HG02938 (cell line): Measurements from ENCODE around the gene TBATA.

ENCODE experiments used
- ATAC-seq: cut with Tn5 transposase; IDR thresholded peaks from one replicate; pipeline ENCODE4 v1.9.1; 2021; ENCODE audit warnings: mild to moderate bottlenecking, moderate library complexity; ENCODE audit not compliant: unreplicated experiment

The TBATA gene

DNA sequence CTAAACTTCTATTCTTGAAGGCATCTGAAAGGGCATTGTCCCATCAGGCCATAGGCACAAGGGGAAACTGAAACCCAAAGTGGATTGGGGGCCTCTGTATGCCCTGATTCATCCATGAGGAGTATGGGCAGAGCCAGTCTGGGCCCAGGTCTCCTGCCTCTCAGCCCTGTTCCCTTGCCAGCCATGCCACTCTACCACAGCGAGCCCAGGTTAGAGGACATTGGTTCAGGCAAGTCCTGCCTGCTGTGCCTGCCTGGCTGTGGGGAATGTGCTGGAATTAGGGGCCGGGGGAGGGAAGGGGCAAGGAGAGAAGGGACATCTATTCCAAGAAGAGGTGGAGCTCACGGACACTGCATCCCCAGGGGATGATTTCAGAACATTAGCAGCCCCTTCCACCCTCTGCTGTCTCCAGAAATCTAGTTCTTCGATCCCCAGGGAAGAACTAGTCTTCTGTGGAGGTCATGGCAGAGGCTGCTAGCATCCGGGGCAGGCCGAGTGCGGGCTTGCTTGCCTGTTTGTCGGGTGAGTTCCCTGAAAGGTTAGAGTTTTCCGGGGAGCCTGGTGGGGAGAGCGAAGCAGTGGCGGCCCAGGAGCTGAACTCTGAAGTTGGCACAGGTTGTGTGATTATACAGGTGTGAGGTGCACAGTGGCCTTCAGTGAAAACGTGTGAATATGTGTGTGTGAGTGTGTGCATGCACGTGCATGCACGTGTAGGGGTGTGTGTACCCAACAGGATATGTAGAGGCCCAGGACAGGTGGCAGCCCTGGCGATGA, 37.8 kb downstream of the TBATA start:
- ATAC-seq = no peak

DNA sequence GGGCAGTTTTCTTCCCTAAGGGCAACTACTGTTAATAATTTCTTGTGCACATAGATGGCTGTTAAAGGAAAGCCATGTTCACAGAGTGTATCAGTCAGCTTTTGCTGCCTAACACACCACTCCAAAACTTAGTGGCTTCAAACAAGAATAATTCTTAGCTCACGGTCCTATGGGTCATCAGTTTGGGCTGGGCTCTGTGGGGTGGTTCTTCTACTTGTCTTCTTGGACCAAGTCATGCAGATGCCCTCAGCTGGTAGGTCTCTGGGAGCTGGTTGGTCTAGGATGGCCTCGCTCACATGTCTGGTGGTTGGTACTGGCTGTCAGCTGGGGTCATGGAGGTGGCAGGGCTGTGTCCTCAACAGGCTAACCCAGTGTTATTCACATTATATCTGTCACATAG, 39.6 kb downstream of the TBATA start:
- ATAC-seq = no peak

DNA sequence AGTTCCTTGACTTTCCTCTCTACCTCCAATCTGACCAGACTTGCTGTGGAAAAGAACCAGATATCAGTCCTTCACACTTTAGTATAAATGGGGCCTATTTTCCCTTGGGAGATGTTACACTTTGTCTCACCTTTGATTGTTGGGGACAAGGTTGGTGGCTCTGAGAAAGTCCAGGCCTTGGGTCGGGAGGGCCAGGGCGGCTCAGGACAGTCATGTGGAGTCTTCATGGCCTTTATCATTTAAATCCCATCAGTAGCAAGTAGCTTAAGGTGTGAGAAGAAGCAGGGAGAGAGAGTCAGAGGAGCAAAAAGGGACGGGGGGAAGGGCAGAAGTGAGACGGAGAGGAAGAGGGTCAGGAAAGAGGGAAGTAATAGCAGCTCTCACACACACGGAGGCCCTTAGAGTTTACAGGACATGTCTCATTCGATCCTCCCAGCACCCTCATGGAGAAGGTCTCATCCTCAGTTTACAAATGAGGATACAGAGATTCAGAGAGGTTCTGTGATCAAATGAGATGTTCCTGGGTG, 40.5 kb downstream of the TBATA start:
- ATAC-seq = no peak

DNA sequence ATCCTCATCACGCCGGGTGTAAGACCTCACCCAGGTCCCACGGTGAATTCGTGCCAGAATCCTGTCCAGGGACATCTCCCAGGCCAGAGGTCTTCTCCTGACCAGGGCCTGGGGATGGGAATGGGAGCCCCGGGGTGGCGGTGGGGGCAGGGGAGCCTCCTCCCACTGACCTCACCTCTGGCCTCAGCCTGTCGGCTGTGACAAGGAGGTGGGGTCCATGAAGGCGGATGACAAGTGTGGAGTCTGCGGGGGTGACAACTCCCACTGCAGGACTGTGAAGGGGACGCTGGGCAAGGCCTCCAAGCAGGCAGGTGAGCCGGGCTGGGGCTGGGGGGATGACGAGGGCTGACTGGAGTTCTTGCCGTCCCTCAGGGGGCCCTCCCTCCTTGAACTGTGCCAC, 41.3 kb downstream of the TBATA start:
- ATAC-seq = no peak

- no peak for ATAC-seq
Measured at GRCh38 chr10:70743430-70743788, 41.8 kb downstream of the TBATA start.

DNA sequence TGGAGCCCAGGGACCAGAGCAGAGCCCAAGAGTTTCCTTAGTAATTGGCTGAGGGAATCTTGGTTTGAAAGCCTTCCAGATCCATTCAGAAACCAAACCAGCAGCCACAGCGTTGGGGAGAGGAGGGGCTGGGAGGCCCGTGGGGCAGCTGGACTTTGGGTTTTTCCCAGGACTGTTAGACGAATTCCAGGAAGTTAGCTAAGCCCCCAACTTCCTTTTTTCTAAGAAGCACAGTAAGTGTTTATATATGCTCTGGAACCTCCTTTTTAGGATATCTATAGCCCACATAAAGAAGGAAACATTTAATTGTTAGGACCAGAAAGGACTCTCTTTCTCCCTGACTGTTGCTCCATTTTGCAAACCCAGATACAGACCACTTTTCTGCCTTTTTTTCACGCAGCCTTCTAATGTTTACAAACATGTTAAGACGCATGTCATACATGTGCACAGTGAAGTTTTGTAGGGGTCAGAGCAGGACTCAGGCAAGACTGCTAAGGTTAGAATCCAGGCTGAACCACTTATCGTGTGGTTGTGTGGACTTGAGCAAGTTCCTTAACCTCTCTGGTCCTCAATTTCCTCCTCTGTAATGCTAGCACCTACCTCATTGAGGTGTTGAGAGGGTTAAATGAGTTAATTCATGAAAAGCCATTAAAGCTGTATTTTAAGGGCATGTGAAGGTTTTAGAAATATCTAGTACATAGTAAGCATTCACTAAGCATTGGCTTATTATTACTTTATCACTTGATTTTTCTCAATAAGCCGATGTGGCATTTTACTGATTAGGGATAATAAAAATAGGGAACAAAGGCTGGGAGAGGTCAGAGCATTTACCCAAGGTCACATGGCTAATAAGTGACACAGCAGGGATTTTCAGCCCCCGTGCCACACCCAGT, 42.4 kb downstream of the TBATA start:
- ATAC-seq = no peak

- ATAC-seq = no peak
Measured at GRCh38 chr10:70740406-70741288, 44.5 kb downstream of the TBATA start.

DNA sequence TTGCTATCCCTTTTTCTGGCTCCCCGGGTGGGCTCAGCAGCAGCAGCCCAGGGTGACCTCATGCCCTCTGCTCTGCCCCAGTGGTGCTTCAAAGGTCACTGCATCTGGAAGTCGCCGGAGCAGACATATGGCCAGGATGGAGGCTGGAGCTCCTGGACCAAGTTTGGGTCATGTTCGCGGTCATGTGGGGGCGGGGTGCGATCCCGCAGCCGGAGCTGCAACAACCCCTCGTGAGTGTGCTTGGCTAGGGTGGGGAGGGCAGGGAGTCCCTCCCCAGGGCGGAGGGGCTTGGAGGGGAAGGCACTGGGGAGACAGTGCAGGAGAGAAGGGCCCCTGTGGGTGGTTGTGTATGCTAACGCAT, 46.4 kb downstream of the TBATA start:
- ATAC-seq = no peak

DNA sequence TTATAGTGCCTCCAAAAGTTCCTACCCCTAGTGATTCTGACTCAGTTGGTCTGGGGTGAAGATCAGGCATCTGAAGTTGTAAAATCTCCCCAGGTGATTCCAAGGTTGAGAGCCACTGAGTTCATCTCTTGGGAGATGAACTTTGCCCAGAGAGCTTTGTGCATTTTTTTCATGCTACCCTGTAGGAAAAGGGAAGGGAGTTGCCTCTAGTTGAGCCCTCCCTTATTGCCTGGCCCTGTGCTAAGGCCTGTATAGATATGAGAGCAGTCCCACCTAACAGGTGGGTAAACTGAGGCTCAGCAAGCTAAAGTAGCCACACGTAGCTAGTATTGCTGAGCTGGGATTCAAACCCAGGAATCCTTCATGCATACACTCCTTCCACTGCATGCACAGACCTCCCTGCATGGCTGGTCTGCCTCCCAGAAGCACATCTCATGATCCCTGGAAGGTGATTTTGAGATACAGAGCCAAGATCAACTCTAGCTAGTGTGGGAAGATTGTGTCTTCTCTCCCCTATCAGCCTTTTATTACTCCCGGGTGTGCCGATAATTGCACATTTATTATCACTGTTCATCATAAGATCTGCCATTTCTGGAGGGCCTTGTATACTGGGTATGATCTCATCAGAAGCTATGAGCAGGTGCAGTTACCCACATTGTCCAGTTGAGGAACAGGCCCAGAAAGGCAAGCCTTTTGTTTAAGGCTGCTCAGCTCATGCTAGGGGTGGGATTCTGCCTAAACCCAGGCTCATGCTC, 47.0 kb downstream of the TBATA start:
- no peak for ATAC-seq

DNA sequence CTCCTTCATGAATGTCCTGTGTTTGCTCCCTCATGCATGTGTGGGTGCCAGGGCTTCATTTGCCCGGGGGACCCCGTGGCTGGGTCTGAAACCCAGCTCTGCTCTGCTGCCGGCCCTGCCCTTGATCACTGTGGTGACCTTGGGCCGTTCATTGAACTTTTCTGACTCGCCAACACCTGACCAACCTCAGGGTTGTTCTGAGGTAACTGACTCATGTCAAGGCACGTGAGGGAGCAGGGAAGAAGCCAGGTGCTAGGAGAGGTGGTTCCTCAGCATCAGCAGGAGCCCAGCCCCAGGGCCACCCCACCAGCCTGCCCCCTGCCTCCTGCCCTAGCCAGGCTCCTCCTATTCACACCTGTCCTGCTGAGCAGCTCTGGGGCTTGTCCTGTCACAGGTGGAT, 47.9 kb downstream of the TBATA start:
- no peak for ATAC-seq

DNA sequence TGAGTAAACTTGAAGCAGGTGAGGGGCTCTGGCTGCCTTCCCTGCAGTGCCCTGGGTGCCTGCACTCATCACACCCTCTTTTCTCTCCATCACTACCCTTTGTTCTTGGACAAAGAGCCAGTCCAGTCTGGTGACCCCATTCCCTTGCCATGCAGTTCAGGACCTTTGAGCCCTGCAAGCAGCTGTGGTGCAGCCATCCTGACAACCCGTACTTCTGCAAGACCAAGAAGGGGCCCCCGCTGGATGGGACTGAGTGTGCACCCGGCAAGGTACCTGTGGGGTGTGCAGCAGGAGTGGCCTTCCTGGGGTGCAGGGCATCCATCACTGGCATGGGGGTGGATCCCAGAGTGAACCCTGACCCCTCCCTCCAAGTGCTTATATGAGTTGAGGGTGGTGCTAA, 48.7 kb downstream of the TBATA start:
- ATAC-seq = no peak

DNA sequence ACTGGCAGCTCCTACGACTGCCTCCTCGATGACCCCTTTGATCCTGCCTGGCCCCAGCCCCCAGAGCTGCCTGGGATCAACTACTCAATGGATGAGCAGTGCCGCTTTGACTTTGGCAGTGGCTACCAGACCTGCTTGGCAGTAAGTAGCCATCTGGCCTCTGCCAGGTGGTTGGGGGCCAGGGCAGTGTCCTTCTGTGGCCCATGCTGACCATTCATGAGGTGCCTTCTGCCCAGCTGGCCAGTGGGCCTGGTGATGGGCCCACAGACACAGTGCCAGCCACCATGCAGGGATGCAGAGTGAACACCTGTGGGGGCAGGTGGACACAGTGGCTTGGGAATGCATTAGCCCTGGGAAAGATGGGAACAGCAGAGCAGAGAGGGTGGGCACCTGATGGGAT, 50.0 kb downstream of the TBATA start:
- ATAC-seq = no peak

DNA sequence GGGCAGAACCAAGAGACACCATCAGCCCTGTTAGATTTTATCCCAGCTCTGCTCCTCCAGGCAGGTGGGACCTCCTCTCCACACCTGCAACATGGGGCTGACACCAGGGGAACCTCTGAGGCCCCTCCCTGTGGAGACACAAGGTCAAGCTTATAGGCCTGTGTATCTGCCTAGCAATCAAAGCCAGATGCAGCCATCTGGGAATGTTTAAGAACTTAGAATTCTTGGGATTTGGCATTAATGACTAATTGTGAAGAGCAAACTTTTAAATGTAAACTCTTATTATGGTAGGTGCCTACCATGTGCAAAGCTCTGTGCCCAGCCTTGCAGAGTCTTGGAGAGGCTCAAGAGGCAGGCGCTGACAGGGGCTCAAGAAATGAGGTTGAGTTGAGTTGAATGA, 52.1 kb downstream of the TBATA start:
- ATAC-seq = no peak

GRCh38 chr10:70732569-70732968, 52.6 kb downstream of the TBATA start:
- ATAC-seq = no peak

DNA sequence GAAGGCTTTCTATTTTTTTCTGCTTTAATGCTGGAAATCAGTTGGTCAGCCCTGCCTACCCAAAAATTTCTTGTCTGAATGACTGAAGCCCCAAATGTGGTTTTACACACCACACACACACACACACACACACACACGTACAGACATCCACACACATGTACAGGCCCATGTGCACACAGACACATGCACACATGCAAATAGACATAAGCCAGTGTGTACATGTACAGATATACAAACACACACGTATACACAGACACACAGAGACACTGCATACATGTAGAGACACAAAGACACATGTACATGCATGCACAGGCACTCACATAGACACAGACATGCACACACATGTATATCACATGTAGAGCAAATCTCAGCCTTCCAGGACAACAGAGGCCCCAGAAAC, 54.2 kb downstream of the TBATA start:
- no peak for ATAC-seq

- ATAC-seq = no peak
Measured at GRCh38 chr10:70729763-70730357, 55.3 kb downstream of the TBATA start.

- ATAC-seq = no peak
Measured at GRCh38 chr10:70728328-70728727, 56.8 kb downstream of the TBATA start.

DNA sequence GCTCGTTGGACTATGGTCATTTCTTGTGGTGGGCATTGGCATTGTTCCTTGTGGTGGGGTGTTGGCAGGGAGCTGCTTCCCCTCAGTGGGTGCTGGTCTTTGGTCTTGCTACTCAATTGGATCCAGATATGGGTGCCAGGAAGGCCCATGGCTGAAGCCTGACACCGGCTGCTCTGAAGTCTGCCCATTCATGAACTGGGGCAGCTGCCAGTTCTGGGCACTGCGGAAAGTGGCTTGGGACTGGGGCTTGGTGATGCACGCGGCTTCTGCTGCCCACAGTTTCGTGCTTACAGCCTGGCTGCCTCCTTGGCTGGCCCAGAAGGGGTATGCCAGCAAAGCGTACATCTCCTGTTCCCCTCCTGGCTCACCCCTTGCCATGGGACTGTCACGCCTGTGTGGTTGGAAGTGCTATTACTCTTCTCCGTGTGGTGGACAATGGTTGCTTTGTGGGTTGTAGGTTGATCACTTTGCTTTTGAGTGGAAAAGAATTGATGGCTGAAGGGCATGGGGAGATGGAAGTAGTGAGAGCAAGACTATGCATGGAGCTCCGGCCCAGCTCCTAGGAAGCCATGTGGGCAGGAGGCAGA, 58.2 kb downstream of the TBATA start:
- ATAC-seq = no peak

DNA sequence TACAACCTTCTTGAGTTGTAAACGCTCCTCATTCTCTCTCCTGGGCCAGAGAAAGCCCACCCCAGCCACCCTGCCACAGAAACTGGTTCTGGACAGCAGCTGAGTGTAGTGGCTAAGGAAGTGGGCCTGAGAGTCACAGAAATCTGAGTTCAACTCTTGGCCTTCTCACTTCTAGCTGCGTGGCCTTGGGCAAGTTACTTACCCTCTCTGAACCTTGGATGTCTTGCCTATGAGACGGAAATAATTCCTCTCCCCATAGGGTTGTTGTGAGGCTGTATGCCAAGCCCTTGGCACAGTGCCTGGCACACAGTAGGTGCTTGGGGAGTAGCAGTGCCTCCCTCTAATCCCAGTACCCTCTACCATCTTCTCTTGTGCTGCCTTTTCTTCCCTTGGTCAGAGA, 61.4 kb downstream of the TBATA start:
- no peak for ATAC-seq
